Measurements from ENCODE around the gene NOXO1.

DNA sequence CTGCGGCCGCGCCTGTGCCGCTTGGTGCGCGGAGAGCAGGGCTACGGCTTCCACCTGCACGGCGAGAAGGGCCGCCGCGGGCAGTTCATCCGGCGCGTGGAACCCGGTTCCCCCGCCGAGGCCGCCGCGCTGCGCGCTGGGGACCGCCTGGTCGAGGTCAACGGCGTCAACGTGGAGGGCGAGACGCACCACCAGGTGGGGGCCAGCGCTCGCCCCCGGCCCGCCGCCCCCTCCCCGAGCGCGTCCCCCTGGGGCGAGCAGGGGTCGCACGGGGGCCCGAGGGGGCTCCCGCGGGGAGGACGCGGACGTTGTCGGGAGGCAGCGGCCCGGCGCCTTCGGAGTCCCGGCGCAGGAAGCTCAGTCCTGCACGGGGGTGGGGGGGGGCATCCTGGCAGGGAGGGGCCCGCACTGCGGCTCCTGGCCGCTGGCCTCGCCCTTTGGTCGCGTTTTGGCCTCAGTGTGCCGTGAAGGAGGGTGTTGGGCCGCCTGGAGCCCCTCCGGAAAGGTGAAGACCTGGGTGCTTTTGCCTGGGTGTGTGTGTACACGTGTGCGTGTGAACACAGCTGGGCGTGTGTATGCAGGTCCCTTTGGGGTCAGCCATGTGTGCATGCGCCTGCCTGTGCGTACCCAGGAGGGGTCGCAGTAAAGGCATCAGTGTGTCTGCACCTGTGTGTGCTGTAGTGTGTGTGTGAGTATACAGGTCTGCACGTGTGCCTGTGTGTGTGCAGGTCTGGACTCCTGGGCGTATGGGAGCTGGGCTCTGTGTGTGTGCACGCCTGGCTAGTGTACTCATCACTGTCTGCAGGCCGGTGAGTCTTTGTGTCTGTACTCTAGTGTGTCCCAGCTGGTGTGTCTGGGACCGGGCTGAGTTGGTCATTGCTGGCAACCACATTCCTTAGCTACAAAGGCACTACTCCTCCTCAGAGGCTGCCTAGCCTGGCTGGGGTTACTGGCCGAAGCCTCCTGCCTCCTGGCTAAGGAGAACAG lies 46.0 kb upstream of the NOXO1 start:
- no peak for TF ChIP-seq CTCF (conservative IDR thresholded peaks at IDR 0.05; ENCODE audit: low read depth in 2 of 2)
- no peak for TF ChIP-seq CREB1 (CRISPR knock-in tag; IDR thresholded peaks at IDR 0.05; ENCODE audit: low read depth)
- no peak for TF ChIP-seq POLR2AphosphoS5 (IDR thresholded peaks at IDR 0.05; ENCODE audit: low read depth)
- TF ChIP-seq EZH2 (IDR thresholded peaks at IDR 0.05; ENCODE audit: low read depth, unreplicated experiment) = no peak
- no peak for TF ChIP-seq EZH2phosphoT487 (IDR thresholded peaks at IDR 0.05; ENCODE audit: unreplicated experiment)
- no peak for TF ChIP-seq REST (IDR thresholded peaks at IDR 0.05; ENCODE audit: unreplicated experiment)
- no peak for TF ChIP-seq ZNF114 (CRISPR knock-in tag; IDR thresholded peaks at IDR 0.05)
- no peak for TF ChIP-seq JUNB (IDR thresholded peaks at IDR 0.05; ENCODE audit: unreplicated experiment)
- no peak for TF ChIP-seq ZNF331 (CRISPR knock-in tag; IDR thresholded peaks at IDR 0.05; ENCODE audit: low read depth)
- TF ChIP-seq NANOG (IDR thresholded peaks at IDR 0.05; ENCODE audit: borderline replicate concordance) = no peak
- no peak for TF ChIP-seq STAT1 (IDR thresholded peaks at IDR 0.05; ENCODE audit: unreplicated experiment)

Data from GM23338 (cell line).